ENCODE data around the gene KRTDAP.
A peak's percentile ranks its signal among the peaks of the same experiment; 100 is the strongest.

The KRTDAP gene

GRCh38 chr19:35501684-35502083 lies 11.4 kb upstream of the KRTDAP start:
- no peak for DNase-seq
- peaks cover 24% of the 10 kb centered on the region for H3K27me3 Mint-ChIP-seq
- no peaks in the 10 kb centered on the region for H3K4me1 Mint-ChIP-seq
- ATAC-seq = no peak
- H3K27ac Mint-ChIP-seq = no peak overlapping the region
- no peak overlapping the region for H3K4me3 Mint-ChIP-seq
- H3K9me3 Mint-ChIP-seq = no peaks in the 10 kb centered on the region

GRCh38 chr19:35500611-35501010 lies 10.3 kb upstream of the KRTDAP start:
- DNase-seq (no peak), ATAC-seq (no peak)
- no peak overlapping the region for H3K27ac Mint-ChIP-seq
- no peaks in the 10 kb centered on the region for H3K9me3 Mint-ChIP-seq
- H3K4me3 Mint-ChIP-seq = no peak overlapping the region
- H3K4me1 Mint-ChIP-seq = peaks cover 1% of the 10 kb centered on the region
- H3K27me3 Mint-ChIP-seq = peaks cover 13% of the 10 kb centered on the region

GRCh38 chr19:35498984-35499527 lies 8.8 kb upstream of the KRTDAP start:
- H3K27ac Mint-ChIP-seq = no peak overlapping the region
- H3K4me1 Mint-ChIP-seq = peaks cover 11% of the 10 kb centered on the region
- H3K27me3 Mint-ChIP-seq = peaks cover 10% of the 10 kb centered on the region
- no peak overlapping the region for H3K4me3 Mint-ChIP-seq
- H3K9me3 Mint-ChIP-seq = no peaks in the 10 kb centered on the region
- no peak for DNase-seq
- ATAC-seq = no peak

GRCh38 chr19:35498220-35498619 lies 8.0 kb upstream of the KRTDAP start:
- H3K4me1 Mint-ChIP-seq = peaks cover 11% of the 10 kb centered on the region
- peaks cover 17% of the 10 kb centered on the region for H3K27me3 Mint-ChIP-seq
- no peak overlapping the region for H3K4me3 Mint-ChIP-seq
- no peak for ATAC-seq
- no peak for DNase-seq
- no peaks in the 10 kb centered on the region for H3K9me3 Mint-ChIP-seq
- H3K27ac Mint-ChIP-seq = peak overlapping the region in 1 of 2 donors; percentile 27

- no peak for DNase-seq
- Mint-ChIP-seq H3K4me1 (peaks cover 11% of the 10 kb centered on the region), H3K4me3 (no peak overlapping the region), H3K27ac (no peak overlapping the region), H3K27me3 (peaks cover 11% of the 10 kb centered on the region), H3K9me3 (no peaks in the 10 kb centered on the region)
- ATAC-seq = no peak
These were observed 7.1 kb upstream of the KRTDAP start for GRCh38 chr19:35497406-35497805.

- peak; percentile 92 for ATAC-seq
- peaks cover 12% of the 10 kb centered on the region for H3K27me3 Mint-ChIP-seq
- no peaks in the 10 kb centered on the region for H3K9me3 Mint-ChIP-seq
- peak overlapping the region; percentile 34 to 55 for H3K4me3 Mint-ChIP-seq
- H3K27ac Mint-ChIP-seq = peak overlapping the region in 1 of 2 donors; percentile 86
- DNase-seq = peak; percentile 67 to 76
- H3K4me1 Mint-ChIP-seq = peaks cover 11% of the 10 kb centered on the region
These were observed 5.1 kb upstream of the KRTDAP start for GRCh38 chr19:35495107-35496064.

- Mint-ChIP-seq H3K4me3 (no peak overlapping the region), H3K4me1 (peaks cover 11% of the 10 kb centered on the region), H3K27ac (no peak overlapping the region), H3K27me3 (peaks cover 26% of the 10 kb centered on the region), H3K9me3 (no peaks in the 10 kb centered on the region)
- no peak for ATAC-seq
- DNase-seq = no peak
These were observed 3.7 kb upstream of the KRTDAP start for GRCh38 chr19:35493971-35494370.

GRCh38 chr19:35491836-35492360 lies 1.6 kb upstream of the KRTDAP start:
- no peak for ATAC-seq

GRCh38 chr19:35488677-35489076 lies 1.6 kb downstream of the KRTDAP start:
- Mint-ChIP-seq H3K4me3 (no peak overlapping the region), H3K4me1 (peaks cover 20% of the 10 kb centered on the region), H3K9me3 (no peaks in the 10 kb centered on the region), H3K27me3 (peaks cover 40% of the 10 kb centered on the region), H3K27ac (no peak overlapping the region)
- ATAC-seq (no peak), DNase-seq (no peak)

More at GRCh38 chr19:35491836-35492360, 1.6 kb upstream of the KRTDAP start:
- H3K9me3 Mint-ChIP-seq = no peaks in the 10 kb centered on the region
- H3K27me3 Mint-ChIP-seq = peaks cover 36% of the 10 kb centered on the region
- DNase-seq = no peak
- no peak overlapping the region for H3K27ac Mint-ChIP-seq
- no peak overlapping the region for H3K4me3 Mint-ChIP-seq
- peaks cover 22% of the 10 kb centered on the region for H3K4me1 Mint-ChIP-seq

DNA sequence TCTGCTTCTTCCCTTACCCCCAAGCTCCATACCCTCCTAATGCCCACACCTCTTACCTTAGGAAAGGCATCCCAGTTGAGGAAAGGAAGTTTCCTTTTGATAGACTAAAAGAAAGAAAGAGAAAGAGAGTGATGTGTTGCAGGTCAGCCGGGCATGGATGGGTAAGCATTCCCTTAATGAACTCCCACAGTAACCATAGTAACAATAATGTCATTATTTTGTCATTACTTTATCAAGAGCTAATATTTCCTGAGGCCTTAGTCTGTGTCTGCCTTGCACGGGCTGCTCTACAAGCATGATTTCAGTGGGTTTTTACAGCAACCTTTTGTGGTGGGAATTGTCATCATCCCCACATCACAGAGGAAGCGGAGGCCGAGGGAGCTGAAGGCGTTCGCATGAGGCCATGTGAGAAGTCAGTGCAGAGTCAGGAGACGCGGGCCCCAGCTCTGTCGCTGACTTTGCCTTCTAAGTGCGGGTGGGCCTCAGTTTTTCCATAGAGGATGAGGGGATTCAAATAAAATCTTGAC lies 2.5 kb downstream of the KRTDAP start:
- Mint-ChIP-seq H3K4me1 (peaks cover 20% of the 10 kb centered on the region), H3K4me3 (no peak overlapping the region), H3K27me3 (peaks cover 36% of the 10 kb centered on the region), H3K9me3 (no peaks in the 10 kb centered on the region), H3K27ac (no peak overlapping the region)
- ATAC-seq (peak; percentile 54), DNase-seq (peak in 1 of 2 donors; percentile 20)

DNA sequence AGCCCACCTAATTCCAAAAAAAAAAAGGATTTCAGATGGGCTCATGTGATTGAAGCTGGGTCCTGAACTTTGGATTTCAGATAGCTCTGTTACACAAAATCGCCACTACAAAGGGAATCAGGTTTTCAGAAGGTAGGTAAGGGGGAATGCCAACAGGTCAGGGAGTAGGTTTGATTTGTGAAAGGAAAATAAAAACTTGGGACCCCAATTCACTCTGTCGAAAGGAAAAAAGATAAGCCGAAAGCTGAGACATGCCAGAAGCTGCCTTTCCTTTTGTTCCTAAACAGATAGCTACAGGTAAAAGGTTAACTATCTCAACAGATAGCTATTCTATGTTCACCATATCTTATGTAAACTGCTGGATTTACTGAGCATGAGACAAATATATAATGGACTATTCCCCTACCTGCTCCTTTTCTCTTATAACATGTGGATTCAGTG lies 4.0 kb downstream of the KRTDAP start:
- Mint-ChIP-seq H3K4me1 (peaks cover 20% of the 10 kb centered on the region), H3K4me3 (no peak overlapping the region), H3K27ac (no peak overlapping the region)

DNA sequence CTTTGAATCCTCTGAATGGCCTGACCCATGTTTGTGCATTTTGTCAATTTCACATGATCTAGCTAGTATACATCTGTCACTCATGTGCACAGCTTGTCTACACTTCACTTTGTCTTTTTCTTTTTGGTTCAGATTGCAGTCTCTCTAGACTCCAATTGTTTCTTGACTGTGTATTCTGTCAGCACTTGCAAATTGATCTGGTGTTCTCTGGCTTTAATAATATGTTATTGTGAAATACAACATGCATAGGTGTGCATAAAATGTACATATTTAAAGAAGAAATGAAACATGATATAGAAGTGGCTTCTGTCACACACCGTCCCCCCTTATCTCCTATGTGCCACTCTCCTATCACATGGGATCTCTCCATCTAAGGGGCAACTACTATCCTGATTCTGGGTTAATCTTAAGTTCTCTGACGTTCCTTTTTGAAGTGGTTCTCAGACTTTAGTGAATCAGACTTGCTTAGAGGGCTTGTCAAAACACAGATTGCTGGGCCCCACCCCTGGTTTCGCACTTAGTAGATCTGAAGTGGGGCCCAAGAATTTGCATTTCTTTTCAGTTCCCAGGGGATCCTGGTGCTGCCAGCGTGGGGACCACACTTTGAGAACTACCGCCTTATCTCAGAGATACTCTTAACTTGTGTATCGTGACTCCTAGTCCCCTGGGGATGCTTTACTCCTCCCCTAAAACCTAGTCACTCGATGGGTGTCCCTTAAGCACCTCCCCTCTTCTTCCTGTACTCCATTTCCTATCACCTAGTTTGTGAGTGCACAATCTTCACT lies 5.8 kb downstream of the KRTDAP start:
- no peak for DNase-seq
- no peak for ATAC-seq
- peaks cover 25% of the 10 kb centered on the region for H3K27me3 Mint-ChIP-seq
- H3K9me3 Mint-ChIP-seq = no peaks in the 10 kb centered on the region
- no peak overlapping the region for H3K27ac Mint-ChIP-seq
- H3K4me3 Mint-ChIP-seq = no peak overlapping the region
- H3K4me1 Mint-ChIP-seq = peaks cover 20% of the 10 kb centered on the region

More for the DNA sequence above, 4.0 kb downstream of the KRTDAP start:
- H3K9me3 Mint-ChIP-seq = no peaks in the 10 kb centered on the region
- no peak for DNase-seq
- H3K27me3 Mint-ChIP-seq = peaks cover 36% of the 10 kb centered on the region
- ATAC-seq = no peak

GRCh38 chr19:35483089-35483488 lies 7.2 kb downstream of the KRTDAP start:
- DNase-seq (no peak), ATAC-seq (no peak)
- Mint-ChIP-seq H3K4me3 (no peak overlapping the region), H3K9me3 (no peaks in the 10 kb centered on the region), H3K27me3 (peaks cover 20% of the 10 kb centered on the region), H3K4me1 (peaks cover 15% of the 10 kb centered on the region), H3K27ac (no peak overlapping the region)

DNA sequence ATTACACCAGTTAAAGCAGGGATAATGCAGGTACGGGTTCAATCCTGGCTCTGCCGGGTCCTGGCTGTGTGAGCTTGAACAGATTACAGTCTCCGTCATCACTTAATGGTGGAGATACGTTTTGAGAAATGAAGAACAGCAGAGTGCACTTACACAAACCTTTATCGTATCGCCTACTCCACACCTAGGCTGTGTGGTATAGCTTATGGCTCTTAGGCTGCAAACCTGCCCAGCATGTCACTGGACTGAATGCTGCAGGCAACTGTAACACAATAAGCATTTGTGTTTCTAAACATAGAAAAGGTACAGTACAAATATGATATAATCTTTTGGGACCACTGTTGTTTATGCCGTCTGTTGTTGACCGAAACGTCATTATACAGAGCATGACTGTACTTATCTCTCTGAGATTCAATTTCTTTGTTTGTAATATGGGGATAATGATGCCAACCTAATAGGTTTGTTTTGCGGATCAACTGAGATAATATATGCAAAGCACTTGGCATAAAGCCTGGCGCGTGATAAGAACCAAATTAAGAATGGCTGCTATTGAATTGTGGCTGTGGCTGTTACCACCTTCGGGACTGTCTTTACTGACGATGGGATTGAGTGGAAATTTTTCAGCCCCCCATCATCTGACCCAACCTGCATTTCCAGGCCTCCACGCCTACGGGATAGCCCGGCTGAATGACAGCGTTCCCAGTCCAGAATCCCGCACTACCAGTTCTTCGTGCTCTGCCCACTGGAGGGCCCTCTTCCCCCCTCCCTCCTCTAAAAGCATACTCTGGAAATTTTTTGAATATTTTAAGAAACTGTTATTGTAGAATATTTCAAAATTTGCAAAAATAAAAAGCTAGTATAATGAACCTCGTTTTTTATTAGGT lies 11.2 kb downstream of the KRTDAP start:
- Mint-ChIP-seq H3K27me3 (no peaks in the 10 kb centered on the region), H3K27ac (no peak overlapping the region), H3K4me3 (no peak overlapping the region), H3K4me1 (no peaks in the 10 kb centered on the region), H3K9me3 (no peaks in the 10 kb centered on the region)
- no peak for DNase-seq
- ATAC-seq = no peak

Data from stimulated activated naive CD8-positive, alpha-beta T cell treated with anti-CD3 and anti-CD28 coated beads, Interleukin-15, amount 100 ng/mL, for 72 hours (primary cell).